ENCODE measurements around the gene IL34.
"Not testable (repeated sequence)": the region's sequence is repeated elsewhere in the genome, so short reads cannot be mapped to it uniquely, and the experiment has no call there.

IL34 gene

DNA sequence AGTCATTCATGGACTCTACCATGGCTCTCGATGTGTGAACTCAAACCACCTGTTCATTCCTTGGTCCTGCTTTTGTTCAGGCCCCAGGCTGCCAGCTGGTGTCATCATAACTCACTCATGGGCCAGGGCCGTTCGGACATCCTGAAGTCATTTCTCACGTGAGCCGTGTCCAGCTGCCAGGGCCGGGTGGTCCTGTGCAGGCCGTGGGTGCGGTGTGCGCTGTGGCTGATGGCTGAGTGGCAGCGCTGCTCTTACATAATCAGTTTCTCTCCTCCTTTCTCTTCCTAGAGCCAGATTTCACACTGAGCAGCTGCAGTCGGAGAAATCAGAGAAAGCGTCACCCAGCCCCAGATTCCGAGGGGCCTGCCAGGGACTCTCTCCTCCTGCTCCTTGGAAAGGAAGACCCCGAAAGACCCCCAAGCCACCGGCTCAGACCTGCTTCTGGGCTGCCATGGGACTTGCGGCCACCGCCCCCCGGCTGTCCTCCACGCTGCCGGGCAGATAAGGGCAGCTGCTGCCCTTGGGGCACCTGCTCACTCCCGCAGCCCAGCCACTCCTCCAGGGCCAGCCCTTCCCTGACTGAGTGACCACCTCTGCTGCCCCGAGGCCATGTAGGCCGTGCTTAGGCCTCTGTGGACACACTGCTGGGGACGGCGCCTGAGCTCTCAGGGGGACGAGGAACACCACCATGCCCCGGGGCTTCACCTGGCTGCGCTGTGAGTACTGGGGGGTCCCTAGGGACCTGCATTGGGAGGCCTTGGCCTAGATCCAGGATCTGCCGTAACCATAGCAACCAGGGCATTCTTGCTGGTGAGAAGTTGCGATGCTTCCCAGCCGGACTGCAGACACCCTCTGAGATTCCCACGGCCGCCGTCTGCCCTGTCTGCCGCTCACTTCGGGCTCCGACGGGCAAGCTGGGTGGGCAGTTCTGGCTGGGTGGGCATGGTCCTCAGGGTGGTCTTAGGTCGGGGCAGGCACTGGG lies at the start of gene IL34:
TSS of gene IL34 (plus strand) at position 300 of the 982 bp plus-strand sequence. CDS start at position 689, 389 bp downstream.
- no peak for DNase-seq (ENCODE audit: low read depth)

DNA sequence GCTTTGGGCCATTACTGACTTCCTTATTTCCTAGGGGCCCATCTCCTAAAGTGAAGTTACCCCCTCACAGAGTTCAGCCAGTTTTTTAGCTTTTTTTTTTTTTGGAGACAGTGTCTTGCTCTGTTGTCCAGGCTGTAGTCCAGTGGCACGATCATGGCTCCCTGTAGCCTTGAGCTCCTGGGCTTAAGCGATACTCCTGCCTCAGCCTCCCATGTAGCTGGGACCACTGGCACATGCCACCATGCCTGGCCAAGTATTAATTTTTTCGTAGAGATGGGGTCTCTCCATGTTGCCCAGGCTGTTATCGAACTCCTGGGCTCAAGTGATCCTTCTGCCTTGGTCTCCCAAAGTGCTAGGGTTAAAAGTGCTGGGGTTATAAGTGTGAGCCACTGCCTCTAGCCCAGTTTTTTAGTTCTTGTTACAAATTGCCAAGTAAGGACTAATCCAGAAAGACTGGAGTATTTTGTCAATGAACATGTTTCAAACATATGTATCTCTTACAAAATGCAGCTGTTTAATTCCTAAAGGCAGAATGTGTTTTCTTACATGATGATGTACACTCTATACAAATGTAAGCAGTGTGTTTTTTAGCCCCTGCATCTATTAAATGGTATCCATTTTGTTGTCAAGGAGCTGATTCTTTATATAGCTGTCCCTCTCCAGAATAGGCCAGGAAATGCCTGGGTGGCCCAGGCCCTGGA lies 49.1 kb upstream of the IL34 start:
- DNase-seq (ENCODE audit: low read depth) = no peak

DNA sequence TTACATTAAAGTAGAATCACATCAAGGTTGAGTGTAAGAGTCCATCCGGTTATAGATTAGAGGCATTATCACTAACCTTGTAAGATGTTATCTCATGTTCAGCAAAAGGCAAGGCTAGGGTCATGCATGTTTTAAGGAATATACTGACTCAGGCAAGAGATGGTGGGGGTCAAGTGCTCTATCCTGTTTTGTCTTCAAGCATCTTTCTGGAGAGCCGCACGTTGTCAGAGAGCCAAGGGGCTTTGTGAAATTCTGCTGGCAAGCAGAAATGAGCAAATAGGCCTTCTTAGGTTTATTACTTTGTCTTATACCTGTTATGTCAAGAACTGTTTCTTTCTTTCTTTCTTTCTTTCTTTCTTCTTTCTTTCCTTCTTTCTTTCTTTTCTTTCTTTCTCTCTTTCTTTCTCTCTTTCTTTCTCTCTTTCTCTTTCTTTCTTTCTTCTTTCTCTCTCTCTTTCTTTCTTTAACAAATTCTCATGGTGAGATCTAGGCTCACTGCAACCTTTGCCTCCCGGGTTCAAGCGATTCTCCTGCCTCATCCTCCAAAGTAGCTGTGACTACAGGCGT lies 47.3 kb upstream of the IL34 start:
- no peak for DNase-seq (ENCODE audit: low read depth)

DNA sequence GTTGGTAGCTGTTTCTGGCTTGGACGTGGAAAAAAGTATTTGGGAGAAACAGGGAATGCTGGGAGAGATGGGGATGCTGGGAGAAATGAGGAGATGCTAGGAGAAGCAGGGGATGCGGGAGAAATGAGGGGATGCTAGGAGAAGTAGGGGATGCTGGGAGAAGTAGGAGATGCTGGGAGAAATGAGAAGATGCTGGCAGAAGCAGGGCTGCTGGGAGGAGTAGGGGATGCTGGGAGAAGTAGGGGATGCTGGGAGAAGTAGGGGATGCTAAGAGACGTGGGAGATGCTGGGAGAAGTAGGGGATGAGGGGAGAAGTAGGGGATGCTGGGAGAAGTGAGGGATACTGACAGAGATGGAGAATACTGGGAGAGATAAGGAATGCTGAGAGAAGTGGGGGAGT lies 45.6 kb upstream of the IL34 start:
- no peak for DNase-seq (ENCODE audit: low read depth)

DNA sequence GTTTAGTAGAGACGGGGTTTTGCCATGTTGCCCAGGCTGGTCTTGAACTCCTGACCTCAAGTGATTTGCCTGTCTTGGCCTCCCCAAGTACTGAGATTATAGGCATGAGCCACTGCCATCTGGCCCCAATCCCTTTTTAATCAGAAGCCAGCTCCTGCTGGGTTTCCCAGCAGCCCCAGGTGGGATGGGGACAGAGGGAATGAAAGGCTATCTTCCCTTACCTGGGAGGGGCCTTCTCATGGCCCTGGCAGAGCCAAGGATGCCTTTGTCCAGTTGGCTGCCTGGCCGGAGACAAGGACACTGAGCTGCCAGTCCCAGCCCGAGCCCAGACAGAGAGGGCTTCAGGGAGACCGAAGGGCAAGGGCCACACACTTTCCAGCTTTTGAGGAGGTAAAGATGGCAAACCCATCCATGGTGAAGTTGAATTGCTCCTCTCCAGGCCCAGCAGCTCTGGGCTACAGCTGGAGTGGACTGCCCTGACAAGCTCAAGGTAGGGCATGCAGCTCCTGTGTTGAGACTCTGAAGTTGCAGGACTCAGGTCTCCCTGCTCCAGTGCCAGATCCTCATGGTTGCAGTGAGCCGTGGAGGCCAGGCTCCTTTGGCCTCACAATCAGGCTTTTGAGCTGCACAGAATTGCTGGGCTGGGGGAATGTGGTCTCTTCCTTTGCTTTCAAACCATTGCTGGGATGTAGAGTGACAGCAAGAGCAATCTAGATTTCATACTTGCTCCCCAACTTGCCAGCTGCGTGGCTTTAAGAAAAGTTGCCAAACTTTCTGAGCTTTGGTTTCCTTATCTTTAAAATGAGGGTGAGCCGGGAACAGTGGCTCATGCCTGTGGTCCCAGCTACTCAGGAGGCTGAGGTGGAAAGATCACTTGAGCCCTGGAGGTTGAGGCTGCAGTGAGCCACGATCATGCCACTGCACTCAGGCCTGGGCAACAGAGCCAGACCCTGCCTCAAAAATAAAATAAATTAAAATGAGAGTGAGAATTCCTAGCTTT lies 44.5 kb upstream of the IL34 start:
- DNase-seq (ENCODE audit: low read depth) = no peak

DNA sequence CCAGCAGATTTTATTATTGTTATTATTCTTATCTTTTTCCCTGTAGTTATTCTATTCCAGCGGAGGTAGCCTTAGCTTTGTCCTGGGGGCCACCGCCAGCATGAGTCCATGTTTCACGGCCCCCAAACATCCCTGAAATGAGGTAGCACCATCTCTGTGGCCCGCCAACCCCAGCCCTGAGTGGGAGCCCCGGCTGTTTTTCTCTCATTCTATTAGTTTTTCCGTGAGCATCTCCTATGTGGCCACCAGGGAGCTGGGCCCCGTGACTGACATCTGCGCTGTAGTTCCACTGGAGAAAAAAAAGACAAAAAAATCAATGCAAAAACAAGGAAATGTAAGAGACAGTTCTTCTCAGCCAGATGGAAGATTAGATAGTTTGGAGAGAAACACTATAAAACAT lies 43.5 kb upstream of the IL34 start:
- DNase-seq (ENCODE audit: low read depth) = no peak

DNA sequence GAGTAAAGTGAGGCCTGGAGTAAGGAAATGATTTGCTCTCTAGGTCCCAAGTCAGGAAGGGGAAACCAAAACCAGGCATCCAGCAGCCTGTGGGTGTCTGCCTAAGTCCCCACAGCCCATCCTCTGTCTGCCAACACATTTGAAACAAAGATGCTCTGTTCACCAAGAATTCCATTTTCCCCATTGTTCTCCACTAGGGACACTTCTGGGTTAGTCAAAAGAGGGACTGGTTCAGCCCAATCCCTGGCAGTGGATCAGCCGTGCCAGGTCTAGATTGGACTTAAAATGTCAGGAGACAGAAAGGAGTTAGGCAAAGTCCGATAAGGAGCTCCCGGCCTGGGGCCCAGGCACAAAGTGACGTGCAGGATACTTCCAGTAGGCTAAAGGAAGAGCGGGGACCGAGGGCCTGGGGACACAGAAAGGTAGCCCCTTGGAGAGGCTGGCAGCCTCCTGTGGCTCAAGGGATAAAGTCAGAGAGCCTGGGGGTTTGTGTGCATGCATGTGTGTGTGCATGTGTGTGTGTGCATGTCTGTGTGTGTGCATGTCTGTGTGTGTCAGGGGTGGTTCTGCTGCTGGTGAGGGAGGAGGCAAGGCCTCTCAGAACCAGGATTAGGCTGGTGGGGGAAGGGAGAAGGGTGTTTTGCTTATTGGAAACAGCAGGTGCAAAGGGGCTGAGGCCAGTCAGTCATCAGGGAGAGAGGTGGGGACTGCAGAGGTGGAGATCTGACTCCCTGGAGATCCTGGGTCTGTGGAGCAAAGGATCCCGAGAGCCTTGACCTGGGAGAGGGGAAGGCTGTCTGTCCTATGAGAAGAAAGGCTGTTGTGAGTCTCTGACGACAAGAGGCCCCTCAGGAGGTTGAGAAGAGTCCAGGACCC lies 41.7 kb upstream of the IL34 start:
- no peak for DNase-seq (ENCODE audit: low read depth)

DNA sequence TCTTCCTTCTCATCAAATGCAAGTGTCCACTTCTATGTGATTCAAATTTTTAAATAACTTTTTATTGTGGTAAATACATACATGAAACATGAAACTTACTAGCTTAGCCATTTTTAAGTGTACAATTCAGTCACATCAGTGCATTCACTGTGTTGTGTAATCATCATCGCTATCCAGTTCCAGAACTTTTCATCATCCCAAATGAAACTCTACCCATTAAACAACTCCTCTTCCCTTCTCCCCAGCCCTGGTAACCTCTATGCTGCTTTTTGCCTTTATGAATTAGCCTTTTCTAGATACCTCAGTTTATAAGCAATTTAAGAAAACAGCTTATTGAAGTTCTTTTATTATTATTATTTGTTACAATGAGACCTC lies 41.1 kb upstream of the IL34 start:
- DNase-seq (ENCODE audit: low read depth) = no peak

DNA sequence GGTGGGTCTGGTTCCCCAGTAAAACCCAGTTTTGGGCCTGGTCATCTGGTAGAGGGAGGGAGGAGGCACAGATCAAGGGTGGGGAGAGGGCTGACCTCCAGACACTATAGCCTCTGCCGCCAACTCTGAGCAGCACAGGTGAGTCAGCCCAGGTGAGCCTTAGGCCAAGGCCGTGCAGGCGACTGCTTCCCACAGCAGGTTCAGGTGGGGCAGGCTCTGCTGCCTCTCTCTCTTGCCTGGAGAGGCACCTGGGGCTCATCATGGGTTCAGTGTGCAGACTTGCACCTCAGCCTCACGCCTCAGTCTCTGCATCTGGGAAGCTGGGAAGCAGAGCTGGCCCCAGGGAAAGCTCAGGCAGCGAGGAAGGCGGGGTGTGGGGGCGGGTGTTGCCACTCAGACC lies 37.8 kb upstream of the IL34 start:
- no peak for DNase-seq (ENCODE audit: low read depth)

DNA sequence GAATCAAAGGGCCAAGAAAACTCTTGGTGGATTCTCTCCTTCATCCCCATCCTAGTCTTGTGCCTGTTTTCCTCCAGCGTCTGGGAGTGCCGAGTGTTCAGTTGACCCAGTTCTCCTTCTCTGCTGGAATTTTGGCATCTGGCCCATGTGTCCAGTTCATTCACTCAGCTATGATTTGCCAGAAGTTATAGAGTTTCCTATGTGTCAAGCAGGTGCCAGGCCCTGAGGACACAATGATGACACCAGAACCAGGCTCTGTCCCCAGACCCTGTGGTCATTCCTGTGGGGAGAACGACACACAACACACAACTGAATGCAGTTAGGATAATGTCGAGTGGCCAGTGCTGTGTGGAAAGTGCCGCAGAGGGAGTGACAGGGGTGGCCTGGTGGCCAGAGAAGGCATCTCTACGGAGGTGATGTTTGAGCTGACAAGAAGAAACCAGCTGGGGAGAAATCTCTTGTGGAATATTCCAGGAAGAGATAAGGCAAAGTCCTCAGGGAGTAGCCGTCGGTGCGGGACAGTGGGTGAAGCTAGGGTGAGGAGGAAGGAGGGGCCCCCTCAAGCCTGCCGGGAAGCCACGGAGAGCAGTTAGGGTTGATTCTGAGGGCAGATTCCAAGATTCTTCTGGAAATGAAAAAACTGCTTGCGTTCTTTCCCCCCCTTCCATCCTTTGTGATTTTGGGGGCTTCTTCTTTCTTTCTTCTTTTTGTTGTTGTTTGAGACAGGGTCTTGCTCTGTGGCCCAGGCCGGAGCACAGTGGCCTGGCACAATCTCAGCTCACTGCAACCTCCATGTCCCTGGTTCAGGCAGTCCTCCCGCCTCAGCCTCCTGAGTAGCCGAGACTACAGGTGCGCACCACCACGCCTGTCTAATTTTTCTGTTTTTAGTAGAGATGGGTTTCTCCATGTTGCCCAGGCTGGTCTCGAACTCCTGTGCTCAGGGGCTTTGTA lies 35.8 kb upstream of the IL34 start:
- no peak for DNase-seq (ENCODE audit: low read depth)

DNA sequence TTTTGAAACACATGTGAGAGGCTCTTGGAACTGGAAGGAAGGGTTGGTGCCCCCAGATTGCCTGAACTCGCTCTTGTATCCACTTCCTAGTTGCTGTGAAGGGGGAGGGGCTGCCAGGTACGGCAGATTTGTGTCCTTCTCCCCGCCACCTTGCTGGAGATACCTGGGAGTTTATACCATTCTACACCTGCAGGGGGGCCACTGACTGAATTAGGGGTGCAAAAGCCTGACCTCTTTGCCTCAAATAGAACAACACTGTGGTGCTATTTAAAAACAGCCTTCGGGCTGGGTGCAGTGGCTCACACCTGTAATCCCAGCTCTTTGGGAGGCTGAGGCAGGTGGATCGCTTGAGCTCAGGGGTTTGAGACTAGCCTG lies 35.1 kb upstream of the IL34 start:
- DNase-seq (ENCODE audit: low read depth) = no peak

DNA sequence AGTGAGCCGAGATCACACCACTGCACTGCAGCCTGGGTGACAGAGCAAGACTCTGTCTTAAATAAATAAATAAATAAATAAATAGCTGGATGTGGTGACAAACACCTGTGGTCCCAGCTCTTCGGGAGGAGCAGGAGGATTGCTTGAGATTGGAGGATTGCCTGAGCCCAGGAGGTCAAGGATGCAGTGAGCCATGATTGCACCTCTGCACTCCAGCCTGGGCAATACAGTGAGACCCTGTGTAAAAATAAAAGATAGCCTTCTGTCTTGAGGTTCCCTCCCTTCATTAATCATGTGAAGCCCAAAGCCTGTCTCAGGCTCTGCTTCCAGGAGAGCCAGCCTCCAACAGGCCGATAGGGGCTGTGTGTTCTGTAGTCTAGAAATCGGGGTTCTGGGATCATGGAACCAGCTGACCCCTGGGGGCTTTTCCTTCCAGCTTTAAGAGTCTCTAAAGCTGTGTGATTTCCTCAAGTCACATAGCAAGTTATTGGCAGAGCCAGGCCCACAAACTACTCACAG lies 34.5 kb upstream of the IL34 start:
- no peak for DNase-seq (ENCODE audit: low read depth)

DNA sequence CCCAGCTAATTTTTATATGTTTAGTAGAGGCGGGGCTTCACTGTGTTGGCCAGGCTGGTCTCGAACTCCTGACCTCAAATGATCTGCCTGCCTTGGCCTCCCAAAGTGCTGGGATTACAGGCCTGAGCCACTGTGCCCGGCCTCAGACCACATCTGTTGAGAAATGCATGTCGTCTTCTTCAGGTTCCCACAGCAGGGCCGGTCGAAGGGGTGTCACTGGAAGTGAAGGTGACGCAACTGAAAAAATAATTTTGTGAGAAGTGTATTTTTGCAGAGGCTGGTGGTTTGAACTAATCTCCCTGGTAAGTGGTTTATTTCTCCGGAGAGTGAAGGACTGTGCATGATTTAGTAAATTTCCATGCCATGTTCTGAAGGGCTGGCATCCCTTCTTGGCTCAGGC lies 33.4 kb upstream of the IL34 start:
- DNase-seq (ENCODE audit: low read depth) = no peak

DNA sequence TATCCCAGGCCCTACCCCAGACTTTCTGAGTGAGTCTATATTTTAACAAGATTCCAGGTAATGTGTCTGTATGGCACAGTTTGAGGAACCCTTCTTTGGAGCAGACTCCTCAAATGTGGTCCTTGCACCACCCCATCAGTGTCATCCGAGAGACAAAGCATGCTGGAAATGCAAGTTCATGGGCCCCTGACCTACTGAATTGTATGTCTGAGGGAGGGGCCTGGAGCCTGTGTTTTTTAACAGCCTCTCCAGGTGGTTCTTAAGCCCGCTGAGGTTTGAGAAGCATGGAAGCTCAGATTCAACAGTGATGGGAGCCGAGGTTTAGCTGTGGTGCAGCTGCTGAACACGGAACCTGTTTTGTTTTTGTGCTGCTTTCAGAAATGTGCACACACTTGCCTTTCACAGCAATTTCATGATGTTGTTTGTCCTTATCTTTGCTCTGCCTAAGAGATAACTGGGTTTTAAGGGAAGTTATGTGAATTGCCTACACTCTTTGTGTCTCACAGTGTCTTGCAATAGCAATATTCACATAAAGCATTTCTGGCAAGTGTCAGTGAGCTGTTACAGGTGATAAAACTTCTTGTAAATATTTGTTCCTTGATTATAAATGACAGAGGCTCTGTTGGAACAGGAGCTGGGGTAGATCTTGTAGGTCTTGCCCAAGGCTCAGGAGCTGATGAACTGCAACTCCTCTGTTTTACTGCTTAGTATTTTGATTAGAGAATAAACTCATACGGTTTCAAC lies 32.0 kb upstream of the IL34 start:
- no peak for DNase-seq (ENCODE audit: low read depth)

DNA sequence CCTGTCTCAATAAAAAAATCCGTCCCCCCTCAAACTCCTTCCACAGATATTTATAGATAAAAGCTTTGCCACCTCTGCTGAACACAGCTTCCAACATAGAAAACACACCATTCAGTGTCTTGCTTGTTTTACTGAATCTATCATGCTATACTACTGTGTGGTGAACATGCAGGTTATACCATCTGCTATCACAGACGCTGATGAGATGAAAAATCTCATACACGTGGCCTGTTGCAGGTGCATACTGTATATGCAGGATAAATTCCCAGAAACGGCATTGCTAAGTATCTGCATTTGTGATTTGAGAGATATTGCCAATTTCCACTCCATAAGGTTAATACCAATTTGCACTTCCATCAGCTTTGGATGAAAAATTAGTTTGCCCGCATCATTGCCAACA lies 30.4 kb upstream of the IL34 start:
- no peak for DNase-seq (ENCODE audit: low read depth)

DNA sequence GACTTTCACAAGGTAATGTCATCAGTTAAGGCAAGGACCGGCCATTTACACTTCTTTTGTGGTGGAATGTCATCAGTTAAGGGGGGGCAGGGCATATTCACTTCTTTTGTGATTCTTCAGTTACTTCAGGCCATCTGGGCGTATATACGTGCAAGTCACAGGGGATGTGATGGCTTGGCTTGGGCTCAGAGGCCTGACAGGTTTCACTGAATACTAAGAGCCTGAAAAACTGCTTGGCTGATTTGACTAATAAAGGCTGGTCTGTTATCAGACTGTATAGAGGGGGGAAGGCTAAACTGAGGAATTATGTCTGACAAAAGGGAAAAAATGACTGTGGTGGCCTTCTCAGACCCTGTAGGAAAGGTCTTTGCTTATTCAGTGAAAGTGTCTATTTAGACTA lies 24.5 kb upstream of the IL34 start:
- DNase-seq (ENCODE audit: low read depth) = not testable (repeated sequence)

DNA sequence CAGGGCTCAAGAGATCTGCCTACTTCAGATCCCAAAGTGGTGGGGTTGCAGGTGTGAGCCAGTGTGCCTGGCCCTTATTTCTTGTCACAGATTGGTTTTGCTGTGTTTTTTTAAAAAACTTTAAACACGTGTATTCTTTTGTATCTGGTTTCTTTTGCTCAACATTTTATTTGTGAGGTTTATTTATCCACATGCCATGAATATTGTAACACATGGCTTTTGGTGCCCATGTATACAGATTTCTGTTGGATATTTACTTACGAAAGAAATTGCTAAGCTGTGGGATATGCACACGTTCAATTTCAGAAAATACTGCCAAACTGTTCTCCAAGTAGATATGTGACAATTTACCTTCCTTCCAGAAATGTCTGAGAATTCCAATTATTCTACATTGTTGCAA lies 18.7 kb upstream of the IL34 start:
- no peak for DNase-seq (ENCODE audit: low read depth)

DNA sequence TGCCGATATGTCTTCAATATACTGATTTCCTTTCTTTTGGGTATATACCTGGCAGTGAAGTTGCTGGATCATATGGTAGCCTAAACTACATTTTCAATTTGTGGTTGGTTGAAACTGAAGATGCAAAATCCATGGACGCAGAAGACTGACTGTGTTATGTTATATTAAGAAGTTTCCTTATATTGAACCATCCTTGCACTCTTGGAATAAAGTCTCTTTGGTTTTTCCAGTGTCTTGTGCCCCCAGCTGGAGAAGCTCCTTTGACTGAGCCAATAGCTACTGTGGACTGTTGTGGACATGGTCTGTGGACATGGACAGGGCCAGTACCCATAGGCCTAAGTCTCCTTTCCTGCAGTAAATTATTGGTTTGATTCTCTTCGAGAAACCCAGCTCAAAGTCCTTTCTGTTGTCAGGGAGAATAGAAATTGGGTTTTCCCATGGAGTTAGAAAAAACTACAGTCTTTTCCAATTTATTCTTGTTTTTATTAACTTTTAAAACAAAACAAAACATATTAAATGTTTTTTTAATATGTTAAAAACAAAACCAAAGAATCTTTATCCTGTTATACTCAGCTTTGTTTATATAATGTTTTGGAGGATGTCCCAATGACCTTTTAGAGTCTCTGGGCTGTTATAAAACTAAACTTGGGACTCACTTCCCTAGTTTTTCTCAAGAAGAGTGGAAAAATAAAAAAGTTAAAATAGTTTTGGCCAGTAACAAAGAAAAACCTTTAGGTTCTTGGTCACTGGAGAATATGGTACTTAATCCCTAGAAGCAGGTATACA lies 15.2 kb upstream of the IL34 start:
- peak; percentile 50 for DNase-seq (ENCODE audit: low read depth)

All from EH (cell line).